Peyer's patch (tissue), 4 donors: ENCODE data around the gene FRG2C.
"Not testable (repeated sequence)": the region's sequence is repeated elsewhere in the genome, so short reads cannot be mapped to it uniquely, and the experiment has no call there.

Experiments
- POLR2A ChIP-seq, 2 donors: fragments of 450-650 bp; IDR thresholded peaks; one replicate each; pipeline ENCODE4 v1.5.1; 2017; ENCODE audit warnings: antibody characterized with exemption in 2 of 2, mild to moderate bottlenecking in 2 of 2, moderate library complexity in 2 of 2
- TF ChIP-seq, protein P1 (sequence below), 6 experiments: fragments of 450-650 bp in 4 of 6; fragments of 200-600 bp in 2 of 6; sonication (generic) in 1 of 6; IDR thresholded peaks; one replicate each; pipeline ENCODE4 v1.5.1; 2017 to 2019; ENCODE audit warnings: antibody characterized with exemption in 6 of 6, mild to moderate bottlenecking in 3 of 6, moderate library complexity in 1 of 6

DNA sequence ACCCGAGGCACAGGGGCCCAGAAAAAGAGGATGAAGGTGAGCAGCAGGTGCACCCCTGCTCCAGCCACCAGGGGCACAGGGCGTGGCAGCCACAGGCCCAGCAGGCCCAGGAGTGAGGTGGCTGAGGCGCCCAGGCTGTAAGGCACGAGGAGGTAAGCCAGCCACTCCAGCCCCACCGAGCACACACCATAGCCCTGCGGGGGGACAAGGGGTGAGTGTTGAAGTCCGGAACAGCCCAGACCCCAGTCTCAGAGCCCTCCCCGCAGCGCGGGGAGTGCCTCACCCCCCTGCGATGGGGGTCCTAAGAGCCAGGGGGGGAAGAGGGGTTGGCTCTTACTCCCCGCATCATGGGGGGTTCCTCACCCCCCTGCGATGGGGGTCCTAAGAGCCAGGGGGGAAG lies 40.5 kb upstream of the FRG2C start:
- TF ChIP-seq POLR2A (IDR thresholded peaks at IDR 0.05): not testable (repeated sequence)
- TF ChIP-seq, protein P1, sequence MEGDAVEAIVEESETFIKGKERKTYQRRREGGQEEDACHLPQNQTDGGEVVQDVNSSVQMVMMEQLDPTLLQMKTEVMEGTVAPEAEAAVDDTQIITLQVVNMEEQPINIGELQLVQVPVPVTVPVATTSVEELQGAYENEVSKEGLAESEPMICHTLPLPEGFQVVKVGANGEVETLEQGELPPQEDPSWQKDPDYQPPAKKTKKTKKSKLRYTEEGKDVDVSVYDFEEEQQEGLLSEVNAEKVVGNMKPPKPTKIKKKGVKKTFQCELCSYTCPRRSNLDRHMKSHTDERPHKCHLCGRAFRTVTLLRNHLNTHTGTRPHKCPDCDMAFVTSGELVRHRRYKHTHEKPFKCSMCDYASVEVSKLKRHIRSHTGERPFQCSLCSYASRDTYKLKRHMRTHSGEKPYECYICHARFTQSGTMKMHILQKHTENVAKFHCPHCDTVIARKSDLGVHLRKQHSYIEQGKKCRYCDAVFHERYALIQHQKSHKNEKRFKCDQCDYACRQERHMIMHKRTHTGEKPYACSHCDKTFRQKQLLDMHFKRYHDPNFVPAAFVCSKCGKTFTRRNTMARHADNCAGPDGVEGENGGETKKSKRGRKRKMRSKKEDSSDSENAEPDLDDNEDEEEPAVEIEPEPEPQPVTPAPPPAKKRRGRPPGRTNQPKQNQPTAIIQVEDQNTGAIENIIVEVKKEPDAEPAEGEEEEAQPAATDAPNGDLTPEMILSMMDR (IDR thresholded peaks at IDR 0.05): not testable (repeated sequence)
